Activated CD8-positive, alpha-beta memory T cell treated with anti-CD3 and anti-CD28 coated beads, Interleukin-2, amount 50 U/mL, for 1 hour (primary cell): ENCODE data around the gene SH2D3C.
A peak's percentile ranks its signal among the peaks of the same experiment; 100 is the strongest.
"Not testable (repeated sequence)": the region's sequence is repeated elsewhere in the genome, so short reads cannot be mapped to it uniquely, and the experiment has no call there.

Source experiments
- DNase-seq: peaks from one replicate; pipeline ENCODE4 v3.0.0-alpha.2; 2020; ENCODE audit errors: extremely low read depth

SH2D3C gene

DNA sequence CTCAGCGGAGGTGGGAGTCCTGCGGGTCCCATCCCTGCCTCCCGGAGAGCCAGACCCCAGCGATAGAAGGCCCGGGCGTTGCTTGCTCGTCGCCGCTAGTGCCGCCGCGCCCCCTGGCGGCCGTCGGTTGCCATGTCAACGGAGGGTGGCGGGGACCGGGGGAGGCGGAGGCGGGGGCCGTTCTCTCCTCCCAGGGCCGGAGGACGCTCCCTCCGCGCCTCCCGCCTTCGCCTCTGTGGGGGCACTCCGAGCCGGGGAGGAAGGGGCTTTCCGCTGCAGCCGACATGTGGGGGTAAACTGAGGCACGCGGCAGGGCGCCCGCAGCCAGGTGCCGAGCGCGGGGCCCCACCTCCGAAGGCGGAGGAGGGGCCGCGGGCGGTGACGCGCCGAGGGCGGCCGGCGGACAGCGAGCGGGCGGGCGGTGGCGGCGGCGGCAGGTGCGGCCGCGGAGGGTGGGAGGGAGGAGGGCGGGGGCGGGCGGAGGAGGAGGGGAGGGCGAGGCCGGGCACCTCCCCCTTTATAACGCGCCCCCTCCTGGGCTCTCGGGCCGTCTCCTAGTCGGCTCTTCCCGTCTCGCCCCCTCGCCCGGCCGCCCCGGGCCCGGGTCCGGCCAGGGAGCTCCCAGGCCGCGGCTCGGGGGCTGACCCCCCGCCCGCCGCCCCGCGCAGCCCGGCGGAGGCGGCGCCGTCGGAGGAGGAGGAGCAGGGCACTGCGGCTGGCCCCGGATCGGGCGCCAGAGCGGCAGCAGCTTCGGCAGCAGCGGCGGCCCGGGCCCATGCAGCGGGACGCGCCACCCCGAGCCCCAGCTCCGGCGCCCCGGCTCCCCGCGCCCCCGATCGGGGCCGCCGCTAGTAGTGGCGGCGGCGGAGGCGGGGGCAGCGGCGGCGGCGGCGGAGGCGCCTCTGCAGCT is 6.8 kb upstream of the SH2D3C start:
- DNase-seq: peak; percentile 70

- DNase-seq: peak; percentile 60
Measured at GRCh38 chr9:127783111-127784008, 4.9 kb upstream of the SH2D3C start.

DNA sequence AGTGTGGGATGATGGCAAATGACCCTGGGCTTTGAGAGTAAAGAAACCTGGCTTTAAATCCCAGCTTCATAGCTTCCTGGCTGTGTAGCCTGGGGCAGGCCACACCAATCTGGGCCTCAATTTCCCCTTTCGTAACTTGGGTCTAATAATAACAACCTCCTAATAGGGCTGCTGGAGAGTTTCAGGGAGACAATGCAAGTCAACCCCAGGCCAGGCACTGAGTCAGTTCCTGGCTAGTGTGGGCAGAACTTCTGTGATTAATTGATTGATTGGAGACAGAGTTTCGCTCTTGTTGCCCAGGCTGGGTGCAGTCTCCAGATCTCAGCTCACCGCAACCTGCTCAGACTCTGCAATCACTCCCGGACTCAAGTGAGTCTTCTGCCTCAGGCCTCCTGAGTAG is 3.3 kb upstream of the SH2D3C start:
- DNase-seq: no peak

GRCh38 chr9:127780909-127781308 is 2.4 kb upstream of the SH2D3C start:
- DNase-seq: not testable (repeated sequence)

DNA sequence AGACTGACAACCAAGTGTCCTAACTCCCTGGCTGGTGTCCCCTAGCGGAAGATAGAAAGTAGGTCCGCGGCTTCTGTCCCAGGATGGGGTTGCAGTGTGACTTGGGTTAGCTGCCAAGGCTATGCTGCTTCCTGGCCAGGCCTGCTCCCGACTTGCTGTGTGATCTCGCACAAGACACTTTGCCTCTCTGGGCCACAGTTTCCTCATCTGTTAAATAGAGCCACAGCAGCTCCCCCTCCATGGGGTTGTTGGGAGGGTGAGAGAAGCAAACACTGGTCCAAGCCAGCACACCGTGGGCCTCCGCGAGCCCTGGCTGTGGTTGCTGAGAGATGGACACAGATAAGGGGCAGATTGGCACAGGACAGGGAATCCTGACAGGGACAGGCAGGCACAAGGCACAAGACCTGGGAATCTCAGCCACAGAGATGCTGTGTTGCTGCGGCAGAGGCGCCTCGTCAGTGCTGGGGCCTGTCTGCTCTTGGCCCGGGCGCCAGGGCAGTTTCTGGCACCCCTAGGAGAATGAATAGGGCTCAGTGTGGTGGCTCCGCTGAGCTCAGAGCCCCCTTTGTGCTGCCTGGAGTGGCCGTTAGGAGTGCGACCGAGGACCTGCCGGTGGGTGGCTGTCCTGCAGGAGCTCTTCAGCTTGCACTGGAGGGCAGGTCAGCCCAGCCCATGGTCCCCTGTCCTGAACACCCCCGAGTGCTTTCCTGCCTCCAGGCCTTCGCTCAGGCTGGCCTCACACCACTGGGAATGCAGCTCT is 1.8 kb upstream of the SH2D3C start:
- no peak for DNase-seq

- no peak for DNase-seq
Measured at GRCh38 chr9:127779136-127779981, 893 bp upstream of the SH2D3C start.

- DNase-seq: no peak
Measured at GRCh38 chr9:127777368-127777980, 992 bp downstream of the SH2D3C start.

GRCh38 chr9:127776924-127777289 is 1.6 kb downstream of the SH2D3C start:
- DNase-seq: no peak

DNA sequence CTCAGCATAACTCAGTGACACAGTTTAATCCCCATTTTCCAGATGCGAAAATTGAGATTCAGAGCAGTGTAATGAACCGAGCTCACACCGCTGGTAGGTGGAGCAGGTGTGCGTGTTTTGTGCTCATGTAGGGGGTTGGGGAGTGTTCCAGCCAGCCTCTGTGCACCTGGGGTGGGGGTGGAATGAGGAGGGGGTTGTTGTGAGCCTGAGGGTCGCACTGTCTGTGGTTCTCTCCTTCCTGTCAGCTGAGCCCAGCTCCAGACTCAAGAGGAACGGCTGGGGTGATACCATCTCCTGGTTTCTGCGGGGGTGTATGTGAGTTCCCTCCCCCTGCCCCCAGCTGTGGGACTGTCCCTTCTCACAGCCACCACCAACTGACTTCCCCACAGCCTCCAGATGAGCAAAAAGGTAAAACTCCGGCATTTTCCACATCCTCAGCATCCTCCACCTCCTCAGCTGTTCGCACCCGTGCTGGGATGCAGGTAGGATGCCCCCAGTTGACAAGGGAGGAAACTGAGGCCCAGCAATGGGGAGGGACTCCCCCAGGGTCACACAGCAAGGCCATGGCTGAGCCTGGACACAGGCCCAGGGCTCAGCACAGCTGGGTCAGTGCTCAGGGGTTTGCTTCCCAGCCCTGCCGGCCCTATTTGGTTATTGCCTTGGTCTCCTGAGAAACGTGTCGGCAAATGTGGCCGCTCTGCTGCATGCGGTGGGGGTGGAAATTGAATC is 2.1 kb downstream of the SH2D3C start:
- DNase-seq: no peak

DNA sequence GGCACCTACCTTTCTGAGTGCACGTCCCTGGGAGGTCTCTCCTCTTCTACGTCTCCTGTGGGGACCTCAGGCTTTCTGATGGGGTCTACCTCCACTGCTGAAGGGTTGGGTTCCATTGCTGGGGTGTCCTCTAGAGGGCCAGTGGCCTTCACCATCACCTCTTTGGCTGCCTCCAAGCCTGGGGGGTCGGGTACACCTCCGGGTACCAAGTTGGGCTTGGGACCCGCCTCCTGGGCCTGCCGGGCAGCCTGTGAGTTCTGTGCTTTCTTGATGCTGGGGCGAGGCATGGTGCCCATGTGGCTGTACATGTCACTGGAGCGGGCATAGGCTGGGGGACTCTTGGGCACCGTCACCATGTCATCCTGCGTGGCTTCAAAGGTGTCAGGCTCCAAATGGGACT is 4.5 kb downstream of the SH2D3C start:
- DNase-seq: no peak

GRCh38 chr9:127773272-127773671 is 5.2 kb downstream of the SH2D3C start:
- no peak for DNase-seq

- DNase-seq: no peak
Measured at GRCh38 chr9:127772603-127773002, 5.9 kb downstream of the SH2D3C start.

GRCh38 chr9:127771570-127772189 is 6.8 kb downstream of the SH2D3C start:
- no peak for DNase-seq

- DNase-seq: peak; percentile 67
Measured at GRCh38 chr9:127770905-127771569, 7.4 kb downstream of the SH2D3C start.

DNA sequence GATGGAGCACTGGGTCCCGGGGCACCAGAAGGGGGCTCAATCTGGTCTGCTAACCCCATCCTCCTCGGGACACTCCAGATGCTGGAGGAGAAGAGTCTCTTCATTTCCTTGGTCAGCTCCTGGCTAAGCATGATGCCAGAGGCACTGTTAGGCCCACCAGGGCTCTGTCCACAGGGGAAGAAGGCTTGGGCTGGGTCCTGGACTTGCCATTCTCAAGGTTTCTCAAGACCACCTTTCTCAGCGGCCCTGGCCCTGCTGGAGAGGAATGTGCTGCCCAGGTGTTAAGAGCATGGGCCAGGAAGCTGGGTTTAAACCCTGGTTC is 7.9 kb downstream of the SH2D3C start:
- no peak for DNase-seq

DNA sequence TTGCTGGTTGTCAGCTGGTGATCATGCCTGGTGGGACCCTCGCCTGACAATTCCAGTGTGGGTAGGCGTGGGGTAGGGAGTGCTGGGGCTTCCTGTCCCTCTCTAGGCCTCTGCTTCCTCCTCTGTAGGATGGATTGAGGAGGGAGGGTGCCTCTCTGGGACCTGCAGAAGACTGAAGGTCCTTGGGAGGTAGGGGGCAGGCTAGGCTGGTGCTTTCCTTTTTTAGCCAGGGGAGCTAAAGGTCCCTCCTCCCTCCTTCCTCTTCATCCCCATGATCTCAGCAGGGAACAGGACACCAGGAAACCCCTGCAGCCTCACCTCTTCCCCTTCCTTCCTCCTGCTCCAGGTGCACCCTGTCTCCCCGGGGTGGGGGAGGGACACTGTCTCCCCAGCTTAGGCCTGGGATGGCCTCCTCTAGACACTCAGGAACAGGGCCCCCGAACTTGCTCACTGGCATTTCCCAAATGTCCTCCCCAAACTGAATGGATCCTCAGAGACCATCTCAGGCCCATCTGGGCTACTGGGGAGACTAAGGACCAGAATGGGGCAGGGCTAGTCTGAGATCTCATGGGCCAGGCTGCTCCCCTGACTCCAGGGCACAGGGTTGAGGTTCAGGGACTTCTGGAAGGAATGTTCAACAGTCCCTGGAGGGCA is 8.4 kb downstream of the SH2D3C start:
- DNase-seq: no peak

DNA sequence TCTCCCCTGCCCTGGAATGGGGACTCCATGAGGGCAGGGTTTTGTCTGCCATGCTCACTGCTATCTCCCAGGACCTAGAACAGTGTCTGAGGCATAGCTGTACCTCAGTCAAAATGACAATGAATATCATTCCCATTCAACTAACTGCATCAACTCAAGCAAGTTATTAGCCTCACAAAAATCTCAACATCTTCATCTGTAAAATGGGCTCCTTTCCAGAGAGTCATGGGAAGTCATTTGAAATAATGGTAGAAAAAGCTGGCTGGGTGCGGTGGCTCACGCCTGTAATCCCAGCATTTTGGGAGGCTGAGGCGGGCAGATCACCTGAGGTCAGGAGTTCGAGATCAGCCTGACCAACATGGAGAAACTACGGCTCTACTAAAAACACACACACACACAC is 9.4 kb downstream of the SH2D3C start:
- DNase-seq: no peak

- DNase-seq: no peak
Measured at GRCh38 chr9:127768698-127769097, 9.8 kb downstream of the SH2D3C start.

DNA sequence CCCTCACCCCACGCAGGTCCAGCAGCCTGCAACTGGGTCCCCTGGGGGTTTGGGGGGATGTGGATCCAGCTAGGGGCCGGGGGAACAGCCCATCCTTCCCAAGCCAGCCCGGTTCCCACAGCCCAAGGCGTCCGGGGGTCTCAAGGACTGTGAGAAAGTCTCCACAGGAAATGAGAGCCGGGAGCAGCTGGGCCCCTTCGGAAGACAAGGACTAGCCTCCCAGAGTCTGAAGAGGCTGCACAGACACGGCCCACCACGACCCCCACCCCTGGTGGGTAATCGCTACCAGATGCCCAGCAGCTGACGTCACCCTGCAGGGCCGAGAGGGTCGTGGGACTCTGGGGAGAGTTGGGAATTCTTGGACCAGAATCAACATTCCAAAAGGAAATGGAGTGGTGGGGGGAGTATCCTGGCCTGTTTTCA is 10.5 kb downstream of the SH2D3C start:
- DNase-seq: no peak
